Ascending aorta (tissue), 2 donors: Measurements from ENCODE around the gene AOPEP. TPM values are rescaled to one million over a fixed set of nuclear protein-coding genes. Genes with fewer than 3 reads are reported as not detected.

Source experiments
- DNase-seq, 2 donors: peaks; one replicate each; pipeline ENCODE4 v3.0.0-alpha.2; 2019; ENCODE audit warnings: low spot score in 2 of 2
- H3K27ac ChIP-seq, 2 donors: fragments of 200-600 bp; sonication (generic); one replicate each; pipeline ENCODE4 v1.5.1; 2016 to 2017; ENCODE audit warnings: mild to moderate bottlenecking in 1 of 2
- H3K27me3 ChIP-seq: fragments of 200-600 bp; sonication (generic); one replicate; pipeline ENCODE4 v1.5.1; 2017
- H3K36me3 ChIP-seq, 2 donors: fragments of 200-600 bp; sonication (generic); one replicate each; pipeline ENCODE4 v1.5.1; 2016
- H3K4me1 ChIP-seq, 2 donors: fragments of 200-600 bp; sonication (generic); one replicate each; pipeline ENCODE4 v1.5.1; 2016 to 2017; ENCODE audit warnings: mild to moderate bottlenecking in 1 of 2
- H3K4me3 ChIP-seq, 2 donors: fragments of 200-600 bp; sonication (generic); one replicate each; pipeline ENCODE4 v1.5.1; 2016 to 2017; ENCODE audit warnings: mild to moderate bottlenecking in 1 of 2
- H3K9me3 ChIP-seq, 2 donors: fragments of 200-600 bp; sonication (generic); one replicate each; pipeline ENCODE4 v1.5.1; 2016
- intact Hi-C: fragments of 100-400 bp; cut with DNase I; formaldehyde crosslinking; loops from one replicate; pipeline ENCODE4 v1.15.1; 2023
- total RNA-seq: library from RNA; depleted of rRNA; stranded (reverse); fragments of >200 nt; gene quantifications from one replicate; pipeline ENCODE4 v1.1.0, GENCODE V29; 2016
- TF ChIP-seq, protein P1 (sequence below), 3 experiments: fragments of 200-600 bp in 2 of 3; fragments of 450-650 bp in 1 of 3; sonication (generic) in 2 of 3; IDR thresholded peaks; one replicate each; pipeline ENCODE4 v1.5.1; 2016 to 2019; ENCODE audit warnings: antibody characterized with exemption in 3 of 3, mild to moderate bottlenecking in 1 of 3, moderate library complexity in 1 of 3

AOPEP gene
- total RNA-seq, 1 donor from 2014 or later = 333 TPM

DNA sequence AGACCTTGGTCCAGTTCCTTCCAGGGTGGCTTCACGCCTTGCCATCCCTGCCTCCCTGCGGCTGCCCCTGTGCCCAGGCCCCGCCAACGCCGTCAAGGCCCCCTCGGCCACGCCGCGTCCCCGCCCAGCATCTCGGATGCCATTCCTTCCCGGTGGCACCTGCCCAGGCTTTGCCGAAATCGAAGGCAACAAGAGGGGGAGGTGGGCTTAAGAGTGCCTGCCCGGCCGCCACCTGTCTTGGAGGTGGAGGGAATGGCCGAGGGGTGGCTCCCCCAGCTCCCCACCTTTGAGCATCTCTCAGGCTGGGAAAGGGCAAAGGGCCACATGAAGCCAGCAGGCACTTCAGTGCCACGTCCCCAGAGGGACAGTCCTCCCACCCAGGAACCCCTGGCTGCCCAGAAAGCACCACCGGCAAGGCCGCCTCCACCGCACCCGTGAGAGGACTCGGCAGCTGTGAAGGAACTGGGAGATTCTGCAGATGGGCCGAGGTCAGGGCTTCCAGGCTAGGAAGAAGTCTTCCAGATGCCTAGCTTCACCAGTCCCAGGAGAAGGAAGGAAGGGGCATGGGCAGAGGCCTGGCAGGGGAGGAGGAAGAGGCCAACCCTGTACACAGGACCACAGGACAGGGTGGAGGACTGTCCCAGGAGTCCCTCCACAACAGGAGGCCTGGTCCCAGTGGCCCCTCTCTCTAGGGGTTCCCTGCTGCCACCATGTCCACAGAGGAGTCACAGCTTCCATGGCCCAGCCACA is 373.0 kb downstream of the AOPEP start:
- no peak for DNase-seq
- Histone ChIP-seq H3K27me3 (no peaks in the 10 kb centered on the region), H3K36me3 (peaks cover 3 to 33% of the 10 kb centered on the region in 2 donors), H3K9me3 (no peaks in the 10 kb centered on the region), H3K4me3 (no peak overlapping the region), H3K4me1 (peaks cover 30 to 79% of the 10 kb centered on the region in 2 donors), H3K27ac (peak overlapping the region; percentile 84 to 95)
- intact Hi-C loops = no loop called here
- TF ChIP-seq, protein P1, sequence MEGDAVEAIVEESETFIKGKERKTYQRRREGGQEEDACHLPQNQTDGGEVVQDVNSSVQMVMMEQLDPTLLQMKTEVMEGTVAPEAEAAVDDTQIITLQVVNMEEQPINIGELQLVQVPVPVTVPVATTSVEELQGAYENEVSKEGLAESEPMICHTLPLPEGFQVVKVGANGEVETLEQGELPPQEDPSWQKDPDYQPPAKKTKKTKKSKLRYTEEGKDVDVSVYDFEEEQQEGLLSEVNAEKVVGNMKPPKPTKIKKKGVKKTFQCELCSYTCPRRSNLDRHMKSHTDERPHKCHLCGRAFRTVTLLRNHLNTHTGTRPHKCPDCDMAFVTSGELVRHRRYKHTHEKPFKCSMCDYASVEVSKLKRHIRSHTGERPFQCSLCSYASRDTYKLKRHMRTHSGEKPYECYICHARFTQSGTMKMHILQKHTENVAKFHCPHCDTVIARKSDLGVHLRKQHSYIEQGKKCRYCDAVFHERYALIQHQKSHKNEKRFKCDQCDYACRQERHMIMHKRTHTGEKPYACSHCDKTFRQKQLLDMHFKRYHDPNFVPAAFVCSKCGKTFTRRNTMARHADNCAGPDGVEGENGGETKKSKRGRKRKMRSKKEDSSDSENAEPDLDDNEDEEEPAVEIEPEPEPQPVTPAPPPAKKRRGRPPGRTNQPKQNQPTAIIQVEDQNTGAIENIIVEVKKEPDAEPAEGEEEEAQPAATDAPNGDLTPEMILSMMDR (IDR thresholded peaks at IDR 0.05) = no peak

DNA sequence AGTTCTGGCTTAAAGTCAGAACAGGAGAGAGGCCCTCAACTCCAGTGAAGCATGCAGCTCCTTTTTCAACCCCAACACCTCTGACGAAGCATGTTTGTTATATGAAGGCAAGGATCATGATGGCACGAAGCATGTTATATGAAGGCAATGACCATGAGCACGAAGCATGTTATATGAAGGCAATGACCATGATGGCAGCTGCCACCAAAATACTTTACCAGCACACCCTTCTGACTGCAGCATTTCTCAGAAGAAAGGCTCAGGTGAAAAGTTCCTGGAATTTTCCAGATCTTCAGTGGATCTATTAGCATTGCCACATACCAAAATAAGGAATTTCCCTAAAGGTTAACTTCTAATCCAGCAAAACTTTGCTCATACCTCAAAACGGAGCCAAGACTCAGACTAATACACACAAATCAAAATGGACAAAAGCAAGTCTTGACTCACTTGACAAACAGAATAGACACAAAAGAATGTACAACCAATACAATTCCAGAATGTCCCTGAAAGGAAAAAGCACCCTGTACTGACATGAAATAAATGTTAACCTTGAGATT is 373.6 kb downstream of the AOPEP start:
- TF ChIP-seq, protein P1 (IDR thresholded peaks at IDR 0.05) = no peak
- DNase-seq = no peak
- Histone ChIP-seq H3K4me3 (no peak overlapping the region), H3K27me3 (no peaks in the 10 kb centered on the region), H3K36me3 (peaks cover 3 to 29% of the 10 kb centered on the region in 2 donors), H3K4me1 (peaks cover 30 to 81% of the 10 kb centered on the region in 2 donors), H3K9me3 (no peaks in the 10 kb centered on the region), H3K27ac (peak overlapping the region; percentile 84 to 95)
- intact Hi-C loops = no loop called here

DNA sequence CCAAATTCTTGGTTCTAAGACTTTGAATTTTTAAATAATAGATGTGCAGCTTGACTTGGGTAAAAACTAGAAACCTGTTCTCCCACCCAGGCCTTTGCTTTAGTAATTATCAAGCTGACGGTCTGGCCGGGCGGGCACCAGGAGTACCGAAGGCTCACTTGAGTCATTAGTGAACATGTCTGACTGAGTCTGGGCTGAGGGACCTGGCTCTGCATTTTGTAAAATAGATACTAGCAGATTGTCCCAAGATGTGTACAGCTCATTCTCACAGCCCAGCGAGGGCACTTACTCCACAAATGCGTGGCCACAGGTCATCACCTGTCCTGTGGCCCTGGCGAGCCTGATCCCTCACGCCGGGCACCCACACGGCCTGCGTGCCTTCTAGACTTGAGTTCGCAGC is 374.8 kb downstream of the AOPEP start:
- no peak for DNase-seq
- TF ChIP-seq, protein P1 (IDR thresholded peaks at IDR 0.05) = no peak
- intact Hi-C loops = no loop called here
- Histone ChIP-seq H3K27me3 (no peaks in the 10 kb centered on the region), H3K27ac (peak overlapping the region; percentile 84 to 95), H3K4me3 (no peak overlapping the region), H3K9me3 (no peaks in the 10 kb centered on the region), H3K36me3 (peaks cover 0 to 23% of the 10 kb centered on the region in 2 donors), H3K4me1 (peaks cover 30 to 85% of the 10 kb centered on the region in 2 donors)

DNA sequence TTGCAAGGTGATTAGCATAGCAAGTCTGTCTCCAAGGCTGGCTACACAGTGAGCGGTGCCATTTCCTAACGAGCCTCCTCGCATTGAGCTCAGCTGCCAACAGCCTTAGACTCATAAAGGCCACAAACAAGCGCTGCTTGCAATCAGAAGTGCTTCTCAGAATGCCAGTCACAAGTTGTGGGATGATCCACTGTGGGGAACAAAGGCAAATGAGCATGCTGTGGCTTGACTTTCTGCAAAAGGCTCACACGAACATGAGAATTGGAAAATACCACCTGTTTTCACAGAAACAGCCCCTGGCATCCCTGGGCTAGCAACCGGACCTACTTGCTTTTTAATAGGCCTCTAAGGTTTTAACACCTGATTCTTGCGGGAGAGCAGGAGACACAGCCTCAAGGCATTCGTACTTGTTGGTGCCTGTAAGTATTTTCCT is 375.5 kb downstream of the AOPEP start:
- Histone ChIP-seq H3K4me3 (no peak overlapping the region), H3K27ac (peak overlapping the region; percentile 84 to 95), H3K27me3 (no peaks in the 10 kb centered on the region), H3K9me3 (no peaks in the 10 kb centered on the region), H3K36me3 (peaks cover 0 to 23% of the 10 kb centered on the region in 2 donors), H3K4me1 (peaks cover 37 to 90% of the 10 kb centered on the region in 2 donors)
- TF ChIP-seq, protein P1 (IDR thresholded peaks at IDR 0.05) = no peak
- DNase-seq = no peak
- intact Hi-C loops = no loop called here

DNA sequence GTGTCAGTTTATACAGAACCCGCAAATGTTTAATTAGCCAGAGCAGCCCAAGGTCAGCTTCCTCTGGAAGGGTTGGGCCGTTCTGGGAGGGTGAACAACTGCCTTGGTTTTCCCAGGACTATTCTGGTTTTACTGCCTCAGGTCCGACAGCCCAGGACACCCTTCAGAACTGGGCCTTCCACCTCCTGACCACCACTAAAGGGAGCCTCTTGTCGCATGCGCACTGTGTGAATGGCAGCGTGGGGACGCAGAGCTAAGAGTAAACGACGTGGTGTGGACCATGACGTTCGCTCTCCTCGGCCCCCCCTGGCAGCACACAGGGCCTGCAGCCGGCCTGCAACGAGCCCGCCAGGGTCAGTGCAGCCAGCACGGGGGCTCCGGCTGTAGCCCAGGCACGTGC is 376.1 kb downstream of the AOPEP start:
- Histone ChIP-seq H3K27me3 (no peaks in the 10 kb centered on the region), H3K27ac (peak overlapping the region; percentile 84 to 95), H3K9me3 (no peaks in the 10 kb centered on the region), H3K4me1 (peaks cover 41 to 90% of the 10 kb centered on the region in 2 donors), H3K36me3 (peaks cover 0 to 25% of the 10 kb centered on the region in 2 donors), H3K4me3 (no peak overlapping the region)
- TF ChIP-seq, protein P1 (IDR thresholded peaks at IDR 0.05) = peak in 1 of 3 experiments; percentile 5
- intact Hi-C loops = no loop called here
- DNase-seq = no peak
